Thyroid gland (tissue), 4 donors: ENCODE results near the gene FBXO11. TPM values are rescaled to one million over a fixed set of nuclear protein-coding genes. Genes with fewer than 3 reads are reported as not detected.

Experiments
- DNase-seq, 2 donors: peaks; one replicate each; pipeline ENCODE4 v3.0.0-alpha.2; 2019
- H3K27ac ChIP-seq, 3 donors: fragments of 200-600 bp; sonication (generic); 1 replicate in 2 of 3; 2 replicates in 1 of 3; pipeline ENCODE4 v1.5.1; 2016 to 2019; ENCODE audit warnings: mild to moderate bottlenecking in 1 of 3, moderate library complexity in 1 of 3
- H3K27me3 ChIP-seq: fragments of 200-600 bp; sonication (generic); one replicate; pipeline ENCODE4 v1.5.1; 2019
- H3K36me3 ChIP-seq, 2 donors: fragments of 200-600 bp; sonication (generic); one replicate each; pipeline ENCODE4 v1.5.1; 2016 to 2019
- H3K4me1 ChIP-seq, 2 donors: fragments of 200-600 bp; sonication (generic); one replicate each; pipeline ENCODE4 v1.5.1; 2017 to 2019
- H3K4me3 ChIP-seq, 3 donors: fragments of 200-600 bp; sonication (generic); replicated peaks in 1 of 3; 1 replicate in 2 of 3; 2 replicates in 1 of 3; pipeline ENCODE4 v1.5.1; 2016; ENCODE audit warnings: mild to moderate bottlenecking in 1 of 3
- H3K9me3 ChIP-seq: fragments of 200-600 bp; sonication (generic); one replicate; pipeline ENCODE4 v1.5.1; 2017
- CTCF ChIP-seq, 6 experiments: fragments of 200-600 bp in 3 of 6; fragments of 450-650 bp in 3 of 6; sonication (generic) in 3 of 6; IDR thresholded peaks; one replicate each; pipeline ENCODE4 v1.5.1; 2016 to 2019; ENCODE audit warnings: antibody characterized with exemption in 6 of 6, mild to moderate bottlenecking in 2 of 6, inconsistent platforms in 1 of 6, moderate library complexity in 1 of 6
- POLR2A ChIP-seq, 2 donors: fragments of 450-650 bp; IDR thresholded peaks; one replicate each; pipeline ENCODE4 v1.6.1; 2017; ENCODE audit warnings: antibody characterized with exemption in 2 of 2, mild to moderate bottlenecking in 2 of 2, moderate library complexity in 1 of 2
- WGBS, 2 donors: methylation state at CpG; one replicate each; pipeline ENCODE4 v1.1.5; 2017; 5-methylcytosine and 5-hydroxymethylcytosine counted together
- intact Hi-C: fragments of 100-400 bp; cut with DNase I; formaldehyde crosslinking; loops from one replicate; pipeline ENCODE4 v1.15.1; 2023
- total RNA-seq, 4 donors: library from RNA; depleted of rRNA; stranded (reverse); fragments of >200 nt; gene quantifications; one replicate each; pipeline ENCODE4 v1.2.3, GENCODE V29; 2016

The FBXO11 gene
- total RNA-seq, 4 donors from 2014 or later: 50.4 to 82.8 (median 60.6) TPM

GRCh38 chr2:47782671-47783485, 123.4 kb downstream of the FBXO11 start, which contains the start of gene MSH6:
Gene MSH6 (plus strand): TSS chr2:47783145. CDS start chr2:47783234, 89 bp downstream.
- Histone ChIP-seq H3K36me3 (no peaks in the 10 kb centered on the region), H3K27ac (peak within 1 kb of the TSS; percentile 74 to 94 (median 76)), H3K9me3 (no peaks in the 10 kb centered on the region), H3K4me3 (peak within 1 kb of the TSS; percentile 82 to 86 (median 83)), H3K4me1 (peaks cover 11 to 23% of the 10 kb centered on the region in 2 donors), H3K27me3 (no peaks in the 10 kb centered on the region)
- 0 to 2% methylated on average over 22 to 29 of the region's 98 CpGs for WGBS, 2 donors
- TF ChIP-seq POLR2A (IDR thresholded peaks at IDR 0.05): peak in 1 of 2 donors; percentile 87
- TF ChIP-seq CTCF (IDR thresholded peaks at IDR 0.05): no peak
- intact Hi-C loops: loop anchor here (5.0 kb wide), 1 partner anchor 124 kb away; the partner anchor contains the start of gene FBXO11
- DNase-seq: peak; percentile 88

- H3K27me3 ChIP-seq: no peaks in the 10 kb centered on the region
- H3K36me3 ChIP-seq: no peaks in the 10 kb centered on the region
- 3 to 4% methylated on average over 7 of the region's 7 CpGs for WGBS, 2 donors
- DNase-seq: no peak
- intact Hi-C loops: loop anchor here (5.0 kb wide), 1 partner anchor 125 kb away; the partner anchor contains the start of gene FBXO11
- peak overlapping the region in 2 of 3 donors; percentile 82 to 83 for H3K4me3 ChIP-seq
- H3K9me3 ChIP-seq: no peaks in the 10 kb centered on the region
- H3K27ac ChIP-seq: peak overlapping the region; percentile 59 to 94 (median 73)
- TF ChIP-seq POLR2A (IDR thresholded peaks at IDR 0.05): no peak
- no peak for TF ChIP-seq CTCF (IDR thresholded peaks at IDR 0.05)
- peaks cover 11 to 18% of the 10 kb centered on the region in 2 donors for H3K4me1 ChIP-seq
Observed at GRCh38 chr2:47782381-47782670, 124.0 kb downstream of the FBXO11 start.

- Histone ChIP-seq H3K27me3 (no peaks in the 10 kb centered on the region), H3K4me1 (peaks cover 2 to 5% of the 10 kb centered on the region in 2 donors), H3K9me3 (no peaks in the 10 kb centered on the region), H3K36me3 (no peaks in the 10 kb centered on the region), H3K27ac (no peak overlapping the region), H3K4me3 (no peak overlapping the region)
- 79 to 85% methylated on average over 8 of the region's 8 CpGs for WGBS, 2 donors
- DNase-seq: no peak
- TF ChIP-seq POLR2A (IDR thresholded peaks at IDR 0.05) (no peak), CTCF (IDR thresholded peaks at IDR 0.05) (no peak)
- intact Hi-C loops: no loop called here
Observed at GRCh38 chr2:47779426-47779790, 126.9 kb downstream of the FBXO11 start.

- H3K27ac ChIP-seq: no peak overlapping the region
- TF ChIP-seq POLR2A (IDR thresholded peaks at IDR 0.05) (no peak), CTCF (IDR thresholded peaks at IDR 0.05) (no peak)
- WGBS, 2 donors: 81 to 85% methylated on average over 8 of the region's 8 CpGs
Observed at GRCh38 chr2:47778698-47779425, 127.4 kb downstream of the FBXO11 start.

More at GRCh38 chr2:47778698-47779425, 127.4 kb downstream of the FBXO11 start:
- intact Hi-C loops: no loop called here
- Histone ChIP-seq H3K27me3 (no peaks in the 10 kb centered on the region), H3K4me3 (no peak overlapping the region), H3K4me1 (peaks cover under 1 to 2% of the 10 kb centered on the region in 2 donors), H3K9me3 (no peaks in the 10 kb centered on the region), H3K36me3 (no peaks in the 10 kb centered on the region)
- DNase-seq: no peak
